Transverse colon (tissue), 3 donors: ENCODE data around the gene SUPT4H1.

Source experiments
- CTCF ChIP-seq, 5 experiments: fragments of 200-600 bp in 3 of 5; fragments of 450-650 bp in 2 of 5; sonication (generic) in 3 of 5; IDR thresholded peaks; 1 replicate in 2 of 5; 2 replicates in 3 of 5; pipeline ENCODE4 v1.5.1; 2016 to 2017; ENCODE audit warnings: antibody characterized with exemption in 5 of 5, inconsistent platforms in 3 of 5, mild to moderate bottlenecking in 2 of 5, moderate library complexity in 1 of 5
- POLR2A ChIP-seq: fragments of 450-650 bp; IDR thresholded peaks from one replicate; pipeline ENCODE4 v1.6.1; 2016; ENCODE audit warnings: antibody characterized with exemption, mild to moderate bottlenecking, moderate library complexity

DNA sequence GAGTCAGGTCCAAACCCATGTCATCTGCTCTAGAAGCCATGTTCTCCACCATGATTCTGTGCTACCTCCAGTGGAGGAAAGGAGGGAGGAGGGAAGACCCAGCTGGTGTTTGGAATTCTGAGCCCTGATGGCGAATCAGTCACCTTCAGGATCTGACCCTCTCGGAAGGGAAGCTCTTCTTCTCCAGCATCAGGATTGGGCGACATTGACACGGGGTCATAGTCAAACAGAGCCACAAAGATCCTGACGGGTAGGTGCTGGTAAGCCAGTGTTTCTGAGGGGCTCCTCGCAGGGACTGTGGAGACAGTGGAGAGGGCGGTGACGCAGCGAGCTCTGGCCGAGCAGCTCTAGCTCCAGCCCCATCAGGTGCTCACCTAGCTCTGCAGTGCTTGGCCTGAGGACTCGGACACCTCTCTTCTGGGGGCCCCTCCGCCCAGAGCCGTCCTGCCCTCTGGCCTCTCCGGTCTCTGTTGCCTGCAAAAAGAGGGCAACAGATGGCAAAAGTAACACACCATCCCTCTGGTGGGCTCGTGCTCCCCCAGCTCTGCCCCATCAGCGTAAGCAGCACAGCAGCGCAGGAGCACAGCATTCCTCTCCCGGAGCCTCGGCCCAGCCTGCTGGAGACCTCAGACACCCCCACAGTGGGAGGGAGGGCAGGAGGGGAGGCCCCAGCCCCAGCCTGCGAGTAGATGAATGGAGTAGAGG lies 44.4 kb downstream of the SUPT4H1 start:
- TF ChIP-seq CTCF (IDR thresholded peaks at IDR 0.05) (no peak), POLR2A (no peak)
